NCI-H748 treated with DMSO at 0.1 percent for 48 hours (cell line): ENCODE data around the gene TCERG1L.
A peak's percentile ranks its signal among the peaks of the same experiment; 100 is the strongest.

ENCODE experiments used
- DNase-seq: peaks from one replicate; lab custom pipeline; 2025; lab: John Stamatoyannopoulos, UW

TCERG1L gene

GRCh38 chr10:131065673-131066305, 245.7 kb downstream of the TCERG1L start:
- no peak for DNase-seq

- DNase-seq = no peak
Observed at GRCh38 chr10:131063311-131063710, 248.2 kb downstream of the TCERG1L start.

- DNase-seq = no peak
Observed at GRCh38 chr10:131062621-131063260, 248.8 kb downstream of the TCERG1L start.

GRCh38 chr10:131061216-131061615, 250.3 kb downstream of the TCERG1L start:
- DNase-seq = no peak

- DNase-seq = no peak
Observed at GRCh38 chr10:131059881-131060280, 251.6 kb downstream of the TCERG1L start.

GRCh38 chr10:131058799-131059198, 252.7 kb downstream of the TCERG1L start:
- no peak for DNase-seq

- no peak for DNase-seq
Observed at GRCh38 chr10:131056781-131057180, 254.7 kb downstream of the TCERG1L start.

GRCh38 chr10:131056091-131056579, 255.4 kb downstream of the TCERG1L start:
- no peak for DNase-seq

GRCh38 chr10:131055437-131055836, 256.1 kb downstream of the TCERG1L start:
- no peak for DNase-seq

- DNase-seq = no peak
Observed at GRCh38 chr10:131053192-131053591, 258.3 kb downstream of the TCERG1L start.

GRCh38 chr10:131050162-131050766, 261.3 kb downstream of the TCERG1L start:
- DNase-seq = no peak

- DNase-seq = peak; percentile 74
Observed at GRCh38 chr10:131049016-131049415, 262.5 kb downstream of the TCERG1L start.

GRCh38 chr10:131048606-131049005, 262.9 kb downstream of the TCERG1L start:
- DNase-seq = no peak

GRCh38 chr10:131047501-131047900, 264.0 kb downstream of the TCERG1L start:
- DNase-seq = no peak

GRCh38 chr10:131046194-131046593, 265.3 kb downstream of the TCERG1L start:
- DNase-seq = no peak

- no peak for DNase-seq
Observed at GRCh38 chr10:131044379-131045111, 267.0 kb downstream of the TCERG1L start.

GRCh38 chr10:131043039-131043691, 268.4 kb downstream of the TCERG1L start:
- no peak for DNase-seq
